Islet precursor cell (in vitro differentiated cells): ENCODE results near the gene ANKRD27.

ENCODE experiments used
- DNase-seq: peaks from one replicate; pipeline ENCODE4 v3.0.0-alpha.2; 2018

ANKRD27 gene

DNA sequence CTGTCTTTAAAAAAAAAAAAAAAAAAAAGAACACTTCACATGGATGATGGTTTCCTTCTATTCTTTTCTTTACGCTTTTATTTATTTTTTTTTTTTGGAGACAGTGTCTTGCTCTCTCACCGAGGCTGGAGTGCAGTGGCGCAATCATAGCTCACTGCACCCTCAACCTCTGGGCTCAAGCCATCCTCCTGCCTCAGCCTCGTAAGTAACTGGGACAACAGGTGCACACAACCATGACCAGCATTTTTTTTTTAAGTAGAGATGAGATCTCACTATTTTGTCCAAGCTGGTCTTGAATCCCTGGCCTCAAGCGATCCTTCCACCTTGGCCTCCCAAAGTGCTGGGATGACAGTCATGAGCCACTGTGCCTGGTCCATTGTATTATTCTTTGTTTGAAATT, 24.3 kb downstream of the ANKRD27 start:
- no peak for DNase-seq

DNA sequence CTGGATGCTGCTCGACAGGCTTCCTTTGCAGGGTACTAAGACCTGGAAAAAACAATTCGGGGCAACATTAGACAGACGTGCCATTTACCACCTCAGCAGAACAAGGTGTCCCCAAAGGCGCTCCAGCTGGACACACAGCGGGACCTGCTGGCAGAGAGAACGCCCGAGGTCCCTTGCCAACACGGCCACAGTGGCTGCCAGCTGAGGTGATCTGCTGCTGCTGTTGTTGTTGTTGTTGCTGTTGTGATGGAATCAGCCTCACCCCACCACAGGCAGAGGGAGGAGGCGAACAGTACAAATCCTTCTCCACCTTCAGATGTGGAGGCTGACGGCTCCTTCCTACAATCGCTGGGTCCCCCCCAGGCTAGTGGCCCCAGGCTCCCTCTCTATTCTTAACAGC, 25.2 kb downstream of the ANKRD27 start:
- no peak for DNase-seq

DNA sequence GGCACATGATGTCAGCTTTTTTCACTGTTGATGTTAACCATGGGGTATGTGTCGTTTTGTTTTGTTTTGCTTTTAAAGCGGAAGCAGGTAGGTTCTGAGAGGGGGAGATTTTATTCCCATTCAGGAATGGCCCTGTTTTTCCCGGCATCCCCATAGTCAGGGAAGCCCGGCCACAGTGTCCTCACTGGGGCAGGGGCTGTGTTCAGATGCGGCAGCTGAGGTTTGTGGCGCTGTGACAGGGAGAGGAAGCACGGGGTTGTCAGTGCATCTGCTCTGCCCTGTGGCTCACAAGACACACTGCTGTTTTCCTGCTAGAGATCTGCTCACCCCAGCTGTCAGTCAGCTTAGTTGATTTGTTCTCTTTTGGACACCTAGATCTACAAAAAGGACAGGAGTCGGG, 27.6 kb downstream of the ANKRD27 start:
- no peak for DNase-seq

DNA sequence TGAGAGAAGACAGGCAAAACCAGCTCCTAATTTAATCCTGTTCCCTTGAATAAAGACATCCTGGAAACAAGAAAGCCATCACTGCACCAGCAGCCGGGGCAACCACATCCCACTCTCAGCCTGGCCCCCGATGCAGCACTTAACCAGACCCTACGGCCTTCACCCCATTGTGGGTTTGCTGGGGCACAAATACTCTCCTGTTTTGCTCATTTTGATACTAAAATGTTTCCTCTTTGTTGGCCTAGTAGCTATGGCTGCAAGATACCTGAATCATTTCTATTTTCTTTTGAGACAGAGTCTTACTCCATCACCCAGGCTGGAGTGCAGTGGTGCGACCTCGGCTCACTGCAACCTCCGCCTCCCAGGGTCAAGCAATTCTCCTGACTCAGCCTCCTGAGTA, 28.4 kb downstream of the ANKRD27 start:
- no peak for DNase-seq

DNA sequence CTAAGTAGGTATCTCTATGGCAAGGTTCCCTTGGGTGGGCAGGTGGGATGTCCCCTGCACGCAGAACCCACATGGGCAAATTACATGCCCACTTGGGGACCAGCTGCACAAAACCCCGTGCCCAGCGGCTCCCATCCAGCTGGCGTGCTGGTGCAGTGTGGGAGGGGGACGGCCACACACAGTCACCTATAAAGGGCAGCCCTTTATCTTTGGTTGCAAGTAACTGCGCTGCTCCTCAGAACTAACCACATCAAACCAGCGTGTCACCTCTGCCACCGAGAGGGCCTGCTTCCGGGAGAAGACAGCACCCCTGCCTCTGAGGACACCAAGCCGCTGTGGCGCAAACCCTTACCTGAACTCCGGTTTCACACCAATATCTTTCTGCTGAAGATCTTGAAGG, 32.2 kb downstream of the ANKRD27 start:
- no peak for DNase-seq

DNA sequence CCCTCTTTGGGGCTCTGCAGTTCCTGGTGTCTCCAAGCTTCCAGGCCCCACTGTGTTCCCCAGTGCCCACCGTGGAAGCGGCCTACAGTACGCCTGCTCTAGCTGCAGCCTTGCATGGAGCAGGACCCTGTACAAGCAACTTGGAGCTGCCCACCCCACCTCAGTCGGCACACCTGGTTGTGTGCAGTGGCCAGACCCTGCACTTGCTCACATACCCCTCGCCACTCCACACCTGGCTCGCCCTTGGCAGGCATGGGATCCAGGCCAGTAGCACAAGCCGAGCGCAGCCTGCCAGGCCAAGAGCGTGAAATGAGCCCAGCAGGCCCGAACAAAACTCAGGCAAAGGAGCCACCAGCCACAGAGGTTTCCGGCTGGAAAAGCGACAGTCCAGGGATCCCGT, 36.4 kb downstream of the ANKRD27 start:
- no peak for DNase-seq

DNA sequence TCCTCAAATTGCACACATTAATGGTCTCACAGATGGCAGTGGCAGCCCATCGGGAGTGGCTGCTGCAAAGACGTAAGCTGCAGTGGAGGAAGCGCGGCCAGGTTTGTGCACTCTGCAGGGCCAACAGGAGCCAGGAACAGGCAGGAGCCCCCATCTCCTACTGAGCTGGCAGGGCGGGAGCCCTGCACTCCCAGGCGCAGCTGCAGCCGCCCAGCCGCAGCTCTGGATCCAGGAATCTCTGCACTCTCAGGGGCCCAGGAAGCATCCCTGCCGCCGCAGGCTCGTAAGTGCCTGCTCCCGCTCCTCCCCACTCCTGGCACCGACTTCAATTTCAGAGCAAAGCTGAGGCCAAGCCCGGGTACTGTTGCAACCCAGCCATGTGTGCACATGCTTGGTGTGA, 37.5 kb downstream of the ANKRD27 start:
- no peak for DNase-seq

DNA sequence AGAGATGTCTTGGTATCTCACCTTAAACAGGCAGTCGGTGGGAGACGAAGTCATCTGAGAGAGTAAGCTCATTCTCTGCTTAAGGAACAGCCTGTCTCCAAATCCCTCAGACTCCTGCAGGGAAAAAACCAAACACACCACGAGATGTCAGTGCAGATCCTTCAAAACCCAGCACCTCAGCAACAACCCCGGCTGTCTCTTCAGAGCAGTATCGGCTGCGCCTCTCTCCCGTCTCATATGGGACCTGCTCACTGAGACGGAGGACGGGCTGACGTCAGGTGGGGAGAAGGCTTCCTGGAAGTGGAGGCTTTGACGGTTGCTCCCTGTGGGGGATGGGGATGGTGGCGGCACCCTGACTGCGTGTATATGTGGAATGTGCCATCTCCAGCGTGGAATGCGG, 43.6 kb downstream of the ANKRD27 start:
- DNase-seq, result no peak

DNA sequence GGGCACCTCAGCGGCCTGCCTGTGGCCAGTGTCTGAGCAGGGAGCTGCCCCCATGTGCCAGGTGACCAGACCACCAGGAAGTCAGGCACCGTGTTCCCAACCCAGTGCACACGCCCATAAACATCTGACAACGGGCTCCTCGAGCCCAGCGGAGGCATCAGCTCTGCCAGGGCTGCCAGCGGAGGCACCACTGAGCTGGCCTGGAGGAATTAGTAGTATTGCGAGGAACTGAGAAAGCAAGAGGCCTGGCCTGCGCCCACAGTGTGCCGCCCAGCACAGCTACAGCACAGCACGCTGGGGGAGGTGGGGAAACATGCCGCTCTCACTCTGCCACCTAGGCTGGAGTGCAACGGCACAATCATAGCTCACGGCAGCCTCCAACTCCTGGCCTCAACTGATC, 44.6 kb downstream of the ANKRD27 start:
- DNase-seq, result no peak

DNA sequence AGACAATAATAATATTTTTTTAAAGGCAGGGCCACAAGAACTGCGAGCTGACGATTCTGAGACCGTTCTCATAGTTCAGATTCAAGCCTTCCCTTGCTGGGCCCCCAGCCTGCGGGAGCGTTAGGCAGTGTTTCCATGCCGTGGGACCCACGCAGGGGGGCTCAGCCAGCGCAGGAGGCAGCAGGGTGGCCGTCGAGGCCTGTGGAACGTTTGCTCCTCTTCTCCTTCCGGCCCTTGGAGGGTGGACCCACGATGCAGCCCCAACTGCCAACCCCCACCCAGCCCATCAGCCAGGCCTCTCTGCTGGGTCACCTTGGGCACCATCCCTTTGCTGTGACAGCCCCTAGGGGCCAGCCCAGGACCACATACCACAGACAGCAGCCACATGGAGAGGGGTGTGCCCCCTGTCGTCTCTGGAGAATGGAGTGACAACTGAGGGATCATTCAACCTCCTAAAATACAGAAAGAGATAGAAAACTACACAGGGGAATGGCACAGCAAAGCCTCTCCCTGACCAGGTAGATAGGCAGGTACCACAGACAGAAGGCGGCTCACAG, 47.2 kb downstream of the ANKRD27 start:
- DNase-seq, result no peak

DNA sequence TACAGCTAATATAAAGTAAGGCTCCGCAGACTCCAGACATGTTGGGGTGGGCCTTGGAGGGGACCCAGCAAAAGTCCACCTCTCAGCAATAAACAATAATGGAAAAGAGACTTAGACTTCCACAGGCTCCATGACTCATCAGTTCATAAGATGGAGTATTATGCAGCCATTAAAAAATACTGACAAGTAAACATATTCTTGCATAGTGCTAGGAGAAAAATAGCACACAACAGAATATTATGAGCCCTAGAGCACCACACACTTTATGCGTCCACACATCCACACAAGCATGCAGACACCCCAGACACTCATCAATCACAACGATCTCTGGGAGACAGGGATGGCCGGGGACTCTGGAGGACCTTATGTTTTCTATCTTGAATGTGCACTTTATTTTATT, 48.0 kb downstream of the ANKRD27 start:
- no peak for DNase-seq

DNA sequence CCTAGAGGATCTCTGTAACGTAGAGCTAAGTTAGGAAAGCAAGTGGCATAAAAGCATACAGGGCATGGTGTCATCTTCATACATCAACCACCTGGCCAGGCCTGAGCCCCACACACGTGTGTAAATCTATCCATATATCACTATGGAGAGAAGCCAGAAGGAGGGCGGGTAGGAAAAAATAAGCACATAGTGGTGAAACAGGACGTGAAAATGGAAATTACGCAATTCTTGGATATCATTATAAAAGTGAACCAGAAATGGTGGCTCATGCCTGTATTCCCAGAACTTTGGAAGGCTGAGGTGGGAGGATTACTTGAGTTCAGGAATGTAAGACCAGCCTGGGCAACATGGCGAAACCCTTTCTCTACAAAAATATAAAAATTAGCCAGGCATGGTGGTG, 50.6 kb downstream of the ANKRD27 start:
- DNase-seq, result no peak

DNA sequence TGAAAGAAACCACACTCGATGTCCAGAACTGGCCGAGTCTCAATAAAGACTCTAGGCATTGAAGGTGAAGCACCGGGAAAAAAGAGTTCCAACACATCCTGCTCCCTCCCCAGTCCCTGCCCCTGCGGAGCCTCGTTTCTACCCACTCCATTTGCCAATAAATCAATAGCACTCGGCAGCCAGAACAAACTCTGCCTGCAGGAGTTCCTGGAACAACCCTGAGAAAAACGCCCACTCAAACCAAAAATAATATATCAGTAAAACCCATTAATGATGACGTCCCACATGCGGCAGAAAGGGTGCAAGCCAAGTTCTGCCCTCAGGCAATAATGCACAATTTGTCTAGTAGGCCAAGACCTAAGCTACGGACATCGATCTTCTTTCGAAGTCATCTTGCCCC, 53.0 kb downstream of the ANKRD27 start:
- DNase-seq, result no peak

DNA sequence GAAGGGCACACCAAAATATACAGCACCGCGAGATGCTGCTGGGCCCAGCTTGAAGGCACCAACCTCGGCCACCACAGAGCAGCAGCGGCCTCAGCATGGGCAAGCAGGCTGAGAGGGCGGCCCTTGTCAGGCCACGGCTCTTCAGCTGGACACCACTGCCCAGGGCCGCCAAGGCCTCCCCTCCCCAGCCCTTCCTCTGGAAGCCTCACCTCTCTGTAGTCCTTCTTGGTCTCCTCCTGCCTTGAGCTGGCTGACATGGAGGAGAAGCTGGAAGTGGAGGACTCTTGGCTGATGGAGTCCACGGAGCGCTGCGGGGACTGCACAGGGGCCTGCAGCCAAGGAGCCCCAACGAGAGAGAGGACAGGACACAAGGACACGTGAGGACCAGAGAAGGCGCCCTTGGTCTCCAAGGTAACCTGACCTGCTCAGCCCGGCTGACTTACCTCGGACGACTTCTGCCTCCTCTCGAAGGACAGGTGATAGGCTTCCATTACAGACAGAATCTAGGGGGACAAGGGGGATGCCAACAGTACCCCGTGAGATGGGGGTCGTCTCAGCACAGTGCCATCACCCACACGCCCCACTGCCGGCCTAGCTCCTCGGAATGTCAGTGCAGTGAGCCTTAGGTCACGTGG, 55.8 kb downstream of the ANKRD27 start:
- no peak for DNase-seq

DNA sequence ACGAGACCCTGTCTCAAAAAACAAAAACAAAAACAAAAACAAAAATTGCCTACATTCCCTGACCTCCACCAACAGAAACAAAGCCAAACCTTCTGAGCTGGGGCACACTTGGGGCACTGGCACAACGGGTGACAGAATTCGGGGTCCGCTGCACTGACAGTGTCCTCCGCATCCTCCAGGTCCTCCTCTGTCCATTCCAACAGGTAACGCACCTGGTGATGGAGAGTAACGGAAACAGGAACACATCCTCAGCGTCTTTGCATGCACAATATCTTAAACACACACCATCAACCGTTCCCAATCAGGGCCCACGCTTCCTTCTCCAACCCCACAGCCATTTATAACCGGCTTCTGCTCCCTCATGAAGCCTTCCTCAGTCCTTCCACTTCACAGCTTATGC, 59.4 kb downstream of the ANKRD27 start:
- no peak for DNase-seq

DNA sequence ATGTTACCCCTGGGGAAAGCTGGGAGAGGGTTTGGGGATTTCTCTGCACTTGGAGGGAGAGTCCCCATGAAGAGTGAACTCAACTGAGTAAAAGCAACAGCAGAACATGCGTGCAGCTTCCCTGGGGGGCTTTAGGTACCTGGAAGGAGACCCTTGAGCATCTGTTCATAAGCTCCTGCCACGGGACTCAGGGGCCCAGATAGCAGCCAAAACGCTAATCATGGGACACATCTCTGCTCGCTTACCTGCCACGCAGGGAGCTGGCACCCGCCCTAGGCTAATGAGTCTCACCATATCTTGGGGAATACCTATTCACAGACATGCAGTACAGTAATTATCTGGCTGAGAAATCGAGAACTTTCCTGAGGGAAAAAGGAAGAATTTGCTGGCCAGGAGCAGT, 60.1 kb downstream of the ANKRD27 start:
- no peak for DNase-seq

DNA sequence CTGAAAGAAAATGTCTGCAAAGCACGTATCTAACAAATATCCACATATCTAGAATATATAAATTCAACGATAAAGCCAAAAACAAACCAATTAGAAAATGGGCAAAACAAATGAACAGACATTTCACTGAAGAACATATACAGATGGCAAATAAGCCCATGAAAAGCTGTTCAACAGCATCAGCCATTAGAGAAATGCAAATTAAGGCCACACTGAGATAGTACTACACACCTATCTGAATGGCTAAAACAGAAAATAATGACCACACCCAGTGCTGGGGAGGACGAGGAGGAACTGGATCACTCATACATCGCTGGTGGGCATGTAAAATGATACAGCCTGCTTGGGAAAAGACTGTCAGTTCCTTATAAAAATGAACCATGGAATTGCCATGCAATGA, 62.0 kb downstream of the ANKRD27 start:
- no peak for DNase-seq

DNA sequence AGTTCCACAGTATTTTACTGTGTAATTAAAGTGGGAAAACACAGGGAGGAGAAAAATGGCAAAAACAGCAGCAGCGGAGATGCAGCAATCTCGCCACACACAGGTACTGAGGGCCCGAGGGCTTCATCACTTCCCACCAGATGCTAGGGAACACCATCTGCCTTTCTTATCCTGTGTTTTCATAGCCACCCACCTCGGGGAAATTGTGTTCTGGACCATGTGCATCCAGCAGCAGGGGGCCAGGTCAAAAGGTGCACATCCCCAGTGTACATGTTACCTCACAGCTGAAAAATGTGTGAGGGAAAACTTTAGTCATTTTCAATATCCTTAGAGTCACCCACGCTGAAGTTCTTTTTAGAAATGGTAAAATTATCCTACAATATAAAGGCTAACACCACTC, 63.8 kb downstream of the ANKRD27 start:
- no peak for DNase-seq

DNA sequence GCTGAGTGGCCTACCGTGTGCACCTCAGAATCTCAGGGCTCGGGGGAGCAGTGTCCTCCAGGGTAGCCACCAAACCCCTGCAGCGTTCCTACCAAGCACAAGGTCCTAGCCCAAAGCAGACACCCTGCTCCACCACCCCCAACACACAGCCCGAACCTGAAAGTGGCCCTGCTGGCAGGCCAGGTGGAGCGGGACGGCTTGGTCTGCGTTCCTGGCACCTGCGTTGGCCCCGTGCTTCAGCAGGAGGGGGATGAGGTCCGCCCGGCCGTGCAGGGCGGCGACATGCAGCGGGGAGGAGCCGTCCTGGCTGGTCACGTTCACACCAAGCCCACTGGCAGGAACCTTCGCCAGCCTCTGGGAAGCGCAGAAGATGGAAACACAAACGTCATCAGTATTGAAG, 67.5 kb downstream of the ANKRD27 start:
- DNase-seq, result no peak

DNA sequence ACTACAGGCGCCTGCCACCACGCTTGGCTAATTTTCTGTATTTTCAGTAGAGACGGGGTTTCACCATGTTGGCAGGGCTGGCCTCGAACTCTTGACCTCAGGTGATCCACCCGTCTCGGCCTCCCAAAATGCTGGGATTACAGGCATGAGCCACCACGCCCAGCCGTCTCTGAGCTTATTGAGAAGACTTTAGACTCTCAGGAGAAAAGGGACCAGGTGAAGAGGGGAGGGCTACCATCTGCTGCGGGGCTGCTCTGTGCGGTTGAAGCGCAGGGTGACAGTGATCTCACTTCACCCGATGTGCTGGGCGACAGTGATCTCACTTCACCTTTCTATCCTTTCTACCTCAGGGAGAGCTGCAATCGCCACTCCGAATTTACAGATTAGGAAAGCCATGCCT, 68.7 kb downstream of the ANKRD27 start:
- DNase-seq, result no peak

DNA sequence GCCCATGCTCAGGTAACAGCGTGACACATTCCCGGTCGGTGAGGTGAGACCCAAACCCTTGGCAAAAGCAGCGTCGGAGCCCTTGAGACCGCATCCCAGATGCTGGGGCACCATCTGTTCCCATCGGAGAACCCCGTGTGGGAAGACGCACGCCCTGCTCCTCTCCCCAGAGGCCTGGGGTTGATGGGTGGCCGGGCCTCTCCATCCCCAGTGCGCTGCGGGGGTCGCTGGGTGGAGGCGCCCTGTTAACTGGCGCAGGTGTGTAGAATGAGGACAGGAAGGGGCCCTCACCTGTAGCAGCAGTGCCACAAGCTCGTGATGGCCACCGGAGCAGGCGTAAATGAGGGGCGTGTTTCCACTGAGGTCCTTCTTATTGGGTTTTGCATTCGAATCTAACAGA, 69.4 kb downstream of the ANKRD27 start:
- no peak for DNase-seq

DNA sequence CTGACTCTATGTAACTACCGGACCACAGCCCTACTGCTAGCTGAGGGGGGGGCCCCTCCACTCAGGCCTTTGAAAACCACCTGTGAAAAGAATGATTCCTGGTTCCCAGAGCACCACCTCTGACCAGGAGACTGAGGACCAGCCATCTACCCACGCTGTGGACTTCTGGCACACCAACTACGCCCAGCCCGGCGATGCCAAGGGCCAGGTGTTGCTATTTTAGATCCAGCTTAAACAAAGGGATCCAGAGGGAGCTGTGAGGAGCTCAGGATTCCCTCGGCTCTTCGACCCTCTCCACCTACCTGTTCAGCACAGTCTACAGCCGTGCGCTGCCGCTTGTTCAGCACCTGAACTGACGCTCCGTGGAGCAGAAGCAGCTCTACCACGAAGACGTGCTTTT, 71.0 kb downstream of the ANKRD27 start:
- no peak for DNase-seq

DNA sequence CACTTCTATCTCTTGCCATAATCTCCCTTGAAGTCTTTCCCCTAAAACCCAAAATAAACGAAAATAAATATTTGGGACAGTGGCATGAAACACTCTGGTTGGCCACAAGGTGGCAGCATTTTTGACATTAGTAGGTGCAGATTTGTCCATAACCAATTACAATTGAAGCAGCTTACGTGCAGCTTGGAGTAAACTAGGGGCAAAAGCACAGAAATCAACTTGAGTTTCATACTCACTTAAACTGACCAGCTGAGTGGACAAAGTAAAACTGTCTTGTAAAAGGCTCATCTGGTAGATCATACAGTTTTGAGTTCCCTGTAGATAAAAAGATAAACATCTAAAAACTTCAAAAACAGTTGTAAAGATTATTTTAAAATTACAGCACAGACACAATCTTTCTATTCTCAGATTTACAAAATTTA, 75.2 kb downstream of the ANKRD27 start:
- DNase-seq, result no peak

DNA sequence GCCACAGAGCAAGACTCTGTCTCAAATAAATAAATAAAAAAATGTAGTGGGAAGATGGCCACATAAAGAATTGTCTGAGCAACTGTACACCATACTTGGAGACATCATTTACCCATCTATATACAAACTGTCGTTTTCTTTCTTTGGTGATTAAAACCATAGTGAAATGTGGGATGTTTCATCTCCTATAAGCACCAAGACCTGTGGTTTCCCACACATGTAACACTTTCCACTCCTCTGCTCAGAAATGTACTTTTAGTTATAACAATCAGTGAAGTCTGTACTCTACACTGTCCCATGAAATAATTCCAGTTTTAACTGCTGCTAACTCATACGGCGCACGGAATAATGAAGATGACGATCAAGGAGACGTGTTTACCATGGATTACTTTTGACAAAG, 75.7 kb downstream of the ANKRD27 start:
- no peak for DNase-seq

DNA sequence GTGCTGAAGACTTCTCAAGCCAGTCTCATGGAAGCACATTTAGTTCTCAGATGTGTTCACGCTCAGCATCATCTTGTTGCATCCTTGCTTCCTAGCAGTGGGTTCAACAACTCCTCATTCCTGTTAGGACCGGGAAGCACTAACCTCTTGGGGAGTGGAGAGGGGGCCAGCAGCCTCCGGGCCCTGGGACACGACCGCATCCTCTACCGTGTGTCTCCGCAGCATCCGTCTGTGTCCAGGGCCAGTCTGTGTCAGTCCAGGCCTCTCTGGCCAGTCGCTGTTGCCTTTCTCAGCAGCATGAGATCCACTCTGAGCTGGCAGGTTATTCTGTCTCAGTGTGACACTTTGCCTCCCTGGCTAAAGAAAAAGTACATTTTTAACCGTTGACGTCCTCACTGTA, 77.0 kb downstream of the ANKRD27 start:
- DNase-seq, result no peak

DNA sequence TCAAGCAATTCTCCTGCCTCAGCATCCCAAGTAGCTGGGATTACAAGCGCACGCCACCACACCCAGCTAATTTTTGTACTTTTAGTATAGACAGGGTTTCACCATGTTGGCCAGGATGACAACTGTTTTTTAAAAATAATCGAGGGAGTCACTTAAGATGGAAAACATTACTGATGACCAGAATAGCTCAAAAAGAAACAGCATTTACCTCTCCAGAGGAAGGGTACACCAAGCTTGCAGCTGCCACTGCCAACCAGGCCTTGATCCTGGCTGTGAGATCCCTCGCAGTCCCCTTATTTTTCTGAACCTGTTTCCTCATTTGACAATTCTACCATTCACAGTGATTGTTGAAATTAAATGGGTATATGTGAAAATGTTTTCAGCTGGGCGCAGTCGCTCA, 79.5 kb downstream of the ANKRD27 start:
- no peak for DNase-seq
